AG10803 (cell line): ENCODE data around the gene TYMS.
A peak's percentile ranks its signal among the peaks of the same experiment; 100 is the strongest.

Source experiments
- DNase-seq: peaks from one replicate; pipeline ENCODE4 v3.0.0; 2010; ENCODE audit warnings: low read depth
- H3K4me3 ChIP-seq: 2 replicates; pipeline ENCODE4 v1.5.1; 2011; ENCODE audit warnings: mild to moderate bottlenecking, low read length, control low read depth
- CTCF ChIP-seq: conservative IDR thresholded peaks from 2 replicates; pipeline ENCODE4 v1.5.1; 2011; ENCODE audit warnings: mild to moderate bottlenecking, low read length, control low read depth, inconsistent platforms

Gene TYMS

DNA sequence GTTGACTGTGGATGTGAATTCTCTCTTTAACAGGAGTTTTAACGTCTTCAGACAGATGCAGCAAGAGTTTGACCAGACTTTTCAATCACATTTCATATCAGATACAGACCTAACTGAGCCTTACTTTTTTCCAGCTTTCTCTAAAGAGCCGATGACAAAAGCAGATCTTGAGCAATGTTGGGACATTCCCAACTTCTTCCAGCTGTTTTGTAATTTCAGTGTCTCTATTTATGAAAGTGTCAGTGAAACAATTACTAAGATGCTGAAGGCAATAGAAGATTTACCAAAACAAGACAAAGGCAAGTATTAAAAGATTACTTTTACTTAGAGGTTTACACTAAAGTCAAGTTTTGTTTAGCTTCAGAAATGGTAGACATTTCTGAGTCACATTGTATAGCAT, 30.2 kb upstream of the TYMS start:
- peak; percentile 48 for DNase-seq
- no peak overlapping the region for H3K4me3 ChIP-seq
- TF ChIP-seq CTCF: no peak

- TF ChIP-seq CTCF: peak; percentile 0; the same call in 1 of the 2 replicates
- no peak overlapping the region for H3K4me3 ChIP-seq
- DNase-seq: no peak
These were observed 27.9 kb upstream of the TYMS start for GRCh38 chr18:629269-630150.

DNA sequence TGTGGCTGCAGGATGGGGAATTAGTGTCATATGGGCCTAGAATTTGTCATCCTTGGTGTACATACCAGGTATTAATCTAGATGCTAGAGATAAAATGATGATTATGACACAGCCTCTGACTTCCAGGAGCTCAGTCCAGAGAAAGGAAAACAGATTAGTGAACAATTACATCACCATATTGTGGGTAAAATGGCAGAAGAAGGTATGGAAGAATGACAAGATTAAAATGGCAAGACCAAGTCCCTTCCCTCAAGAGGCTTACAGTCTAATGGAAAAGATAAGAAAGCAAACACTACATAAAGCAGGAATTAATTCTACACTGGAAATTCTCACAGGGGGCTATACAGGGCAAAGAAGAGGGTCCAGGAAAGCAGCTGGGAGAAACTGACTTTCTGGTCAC, 25.9 kb upstream of the TYMS start:
- DNase-seq: no peak
- no peak for TF ChIP-seq CTCF
- no peak overlapping the region for H3K4me3 ChIP-seq

DNA sequence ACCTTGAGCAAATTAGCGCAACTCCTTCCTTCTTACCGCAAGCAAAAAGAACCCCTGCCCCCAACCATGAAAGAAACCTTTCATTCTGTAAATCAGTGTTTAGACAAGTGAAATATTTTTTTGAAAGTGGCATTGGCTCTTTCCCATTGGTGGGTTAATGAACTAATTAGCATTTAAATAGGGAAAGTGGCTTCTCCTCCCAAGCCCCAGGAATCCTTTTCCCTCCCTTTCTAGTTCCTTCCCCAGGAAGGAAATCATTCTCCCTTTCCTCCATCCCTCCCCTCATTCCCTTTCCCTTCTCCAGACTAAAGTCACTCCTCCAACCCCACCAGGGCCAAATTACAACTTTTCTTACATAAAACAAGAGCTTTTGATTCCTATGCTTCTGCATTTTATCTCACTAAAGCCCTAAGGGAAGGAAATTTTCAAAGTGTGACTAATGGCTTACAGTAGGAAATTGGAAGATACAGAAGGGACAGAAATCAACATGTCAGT, 22.9 kb upstream of the TYMS start:
- DNase-seq: no peak

DNA sequence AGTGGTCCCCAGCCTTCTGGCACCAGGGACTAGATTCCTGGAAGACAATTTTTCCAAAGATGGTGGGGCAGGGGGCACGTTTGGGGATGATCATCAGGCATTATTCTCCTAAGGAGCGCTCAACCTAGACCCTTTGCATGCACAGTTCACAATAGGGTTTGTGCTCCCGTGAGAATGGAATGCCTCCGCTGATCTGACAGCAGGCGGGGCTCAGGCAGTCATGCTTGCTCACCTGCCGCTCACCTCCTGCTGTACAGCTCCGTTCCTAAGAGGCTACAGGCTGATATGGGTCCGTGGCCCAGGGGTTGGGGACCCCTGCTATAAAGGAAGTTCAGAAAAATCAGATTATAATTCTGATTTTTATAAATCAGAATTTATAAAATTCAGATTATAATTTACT, 22.3 kb upstream of the TYMS start:
- DNase-seq: no peak
- TF ChIP-seq CTCF: no peak
- no peak overlapping the region for H3K4me3 ChIP-seq

More for the DNA sequence above, 22.9 kb upstream of the TYMS start:
- no peak overlapping the region for H3K4me3 ChIP-seq
- TF ChIP-seq CTCF: no peak

- no peak for DNase-seq
- no peak for TF ChIP-seq CTCF
- H3K4me3 ChIP-seq: no peak overlapping the region
These were observed 16.2 kb upstream of the TYMS start for GRCh38 chr18:641224-641623.

DNA sequence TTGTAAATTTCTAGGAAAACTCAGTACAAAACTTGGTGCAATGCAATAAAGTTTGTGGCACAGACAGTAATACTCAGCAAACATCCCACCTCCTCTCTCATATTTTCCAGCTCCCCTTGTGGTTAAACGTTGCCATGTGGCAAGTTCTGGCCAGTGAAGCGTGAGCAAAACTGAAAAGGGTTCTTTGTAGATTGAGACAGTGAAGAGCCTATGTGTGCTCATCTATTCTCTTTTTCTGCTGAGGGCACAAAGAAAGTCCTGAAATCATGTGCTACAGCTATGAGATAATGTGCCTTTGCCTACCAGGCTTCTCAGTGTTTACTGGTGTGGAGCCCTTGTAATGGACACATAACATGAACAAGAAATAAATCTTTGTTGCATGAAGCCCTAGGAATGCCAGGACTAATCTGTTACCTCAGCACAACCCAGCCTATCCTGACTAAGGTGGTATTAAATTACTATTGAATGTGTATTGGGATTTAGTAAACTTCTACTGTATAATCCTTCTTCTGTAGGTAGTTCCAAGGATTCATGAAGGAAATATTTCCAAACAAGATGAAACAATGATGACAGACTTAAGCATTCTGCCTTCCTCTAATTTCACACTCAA, 13.0 kb upstream of the TYMS start:
- no peak overlapping the region for H3K4me3 ChIP-seq
- no peak for DNase-seq
- no peak for TF ChIP-seq CTCF
